GM12872 (cell line): ENCODE measurements around the gene TMEM63A.

Source experiments
- CTCF ChIP-seq: IDR thresholded peaks from 3 replicates; pipeline ENCODE4 v1.5.1; 2011; ENCODE audit warnings: low read depth, mild to moderate bottlenecking, low read length, moderate library complexity; ENCODE audit not compliant: insufficient read depth

Gene TMEM63A

DNA sequence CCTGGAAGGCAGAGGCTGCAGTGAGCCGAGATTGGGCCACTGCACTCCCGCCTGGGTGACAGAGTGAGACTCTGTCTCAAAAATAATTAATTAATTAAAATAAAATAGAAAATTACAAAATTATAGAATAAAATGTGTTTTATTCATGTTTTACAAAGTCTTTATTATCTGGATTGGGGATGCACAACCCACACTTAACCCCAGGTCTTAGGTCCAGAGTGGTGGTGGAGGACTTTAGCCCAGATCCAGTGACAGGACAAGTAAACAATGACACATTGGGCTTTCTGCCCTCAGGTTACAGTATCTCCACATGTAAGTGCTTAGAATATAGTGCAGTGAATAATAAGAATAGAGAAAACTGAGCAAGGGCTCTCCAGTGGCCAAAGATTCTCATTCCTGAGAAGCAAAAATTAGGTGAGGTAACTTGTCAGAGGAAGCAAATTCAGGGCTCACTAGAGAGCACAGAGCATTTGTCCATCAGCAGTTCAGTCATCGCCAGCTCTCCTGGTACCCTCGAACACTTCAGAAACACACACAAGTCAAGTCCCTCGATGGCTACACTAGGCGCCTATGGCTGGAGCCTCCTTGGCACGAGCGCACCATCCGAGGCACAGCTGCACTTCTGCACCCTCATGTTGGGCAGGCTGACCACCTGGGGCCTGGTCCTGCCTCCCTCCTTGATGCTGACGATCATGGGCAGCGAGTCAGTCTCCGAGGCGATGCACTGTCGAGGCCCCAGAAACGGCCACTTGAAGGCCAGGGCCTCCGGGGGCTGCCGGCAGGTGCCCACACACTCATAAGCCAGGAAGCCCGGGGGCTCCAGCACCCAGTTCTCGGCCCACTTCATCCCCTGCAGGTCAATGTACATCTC lies 4.2 kb upstream of the TMEM63A start:
- no peak for TF ChIP-seq CTCF

DNA sequence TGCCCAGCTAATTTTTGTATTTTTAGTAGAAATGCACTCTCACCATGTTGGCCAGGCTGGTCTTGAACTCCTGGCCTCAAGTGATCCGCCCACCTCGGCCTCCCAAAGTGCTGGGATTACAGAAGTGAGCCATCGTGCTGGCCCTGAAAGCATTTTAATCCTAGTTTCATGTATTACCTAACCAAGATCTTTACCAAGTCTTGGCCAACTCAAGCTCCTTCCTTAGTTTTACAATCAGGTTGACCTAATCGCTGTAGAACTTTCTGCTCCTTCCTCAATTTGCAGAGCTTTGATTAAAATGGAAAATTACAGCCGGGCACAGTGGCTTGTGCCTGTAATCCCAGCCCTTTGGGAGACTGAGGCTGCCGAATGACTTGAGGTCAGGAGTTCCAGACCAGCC lies 3.2 kb upstream of the TMEM63A start:
- no peak for TF ChIP-seq CTCF

GRCh38 chr1:225883616-225884265 lies 1.6 kb upstream of the TMEM63A start:
- TF ChIP-seq CTCF, result no peak

DNA sequence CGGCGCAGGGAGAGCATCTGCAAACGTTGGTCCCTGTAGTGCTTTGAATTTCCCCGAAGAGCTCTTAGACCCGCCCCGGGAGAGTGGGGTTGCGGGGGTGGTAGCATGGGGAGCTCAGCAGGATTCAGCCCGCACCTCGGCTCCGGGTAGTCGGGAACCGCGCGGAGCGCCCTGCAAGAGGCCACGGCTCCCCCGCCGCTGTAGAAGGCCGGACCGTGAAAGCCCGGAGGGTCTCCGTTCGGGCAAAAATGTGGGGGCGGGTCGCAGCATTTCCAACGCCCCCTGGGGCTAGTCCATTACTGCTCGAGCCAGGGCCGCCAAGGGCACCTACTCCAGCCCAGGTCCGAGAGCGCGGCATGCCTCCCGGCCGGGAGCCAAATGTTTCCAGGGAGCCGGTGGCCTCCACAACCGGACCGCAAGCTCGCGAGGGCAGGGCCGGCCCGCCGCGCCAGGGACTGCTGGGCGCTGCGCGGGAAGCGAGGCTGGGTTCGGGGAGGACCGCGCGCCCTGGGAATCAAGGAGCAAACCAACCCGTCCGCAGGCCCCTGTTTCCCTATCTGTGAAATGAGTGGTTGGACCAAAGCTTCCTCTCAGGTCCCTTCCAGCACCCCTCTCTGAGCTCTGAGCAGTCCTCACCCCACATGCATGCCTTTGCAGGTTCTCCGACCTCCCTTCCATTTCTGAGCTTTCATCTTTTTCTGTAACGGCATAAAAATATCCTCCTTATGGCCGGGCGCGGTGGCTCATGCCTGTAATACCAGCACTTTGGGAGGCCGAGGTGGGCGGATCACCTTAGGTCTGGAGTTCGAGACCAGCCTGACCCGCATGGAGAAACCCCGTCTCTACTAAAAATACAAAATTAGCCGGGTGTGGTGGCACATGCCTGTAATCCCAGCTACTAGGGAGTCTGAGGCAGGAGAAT lies 775 bp upstream of the TMEM63A start:
- no peak for TF ChIP-seq CTCF

DNA sequence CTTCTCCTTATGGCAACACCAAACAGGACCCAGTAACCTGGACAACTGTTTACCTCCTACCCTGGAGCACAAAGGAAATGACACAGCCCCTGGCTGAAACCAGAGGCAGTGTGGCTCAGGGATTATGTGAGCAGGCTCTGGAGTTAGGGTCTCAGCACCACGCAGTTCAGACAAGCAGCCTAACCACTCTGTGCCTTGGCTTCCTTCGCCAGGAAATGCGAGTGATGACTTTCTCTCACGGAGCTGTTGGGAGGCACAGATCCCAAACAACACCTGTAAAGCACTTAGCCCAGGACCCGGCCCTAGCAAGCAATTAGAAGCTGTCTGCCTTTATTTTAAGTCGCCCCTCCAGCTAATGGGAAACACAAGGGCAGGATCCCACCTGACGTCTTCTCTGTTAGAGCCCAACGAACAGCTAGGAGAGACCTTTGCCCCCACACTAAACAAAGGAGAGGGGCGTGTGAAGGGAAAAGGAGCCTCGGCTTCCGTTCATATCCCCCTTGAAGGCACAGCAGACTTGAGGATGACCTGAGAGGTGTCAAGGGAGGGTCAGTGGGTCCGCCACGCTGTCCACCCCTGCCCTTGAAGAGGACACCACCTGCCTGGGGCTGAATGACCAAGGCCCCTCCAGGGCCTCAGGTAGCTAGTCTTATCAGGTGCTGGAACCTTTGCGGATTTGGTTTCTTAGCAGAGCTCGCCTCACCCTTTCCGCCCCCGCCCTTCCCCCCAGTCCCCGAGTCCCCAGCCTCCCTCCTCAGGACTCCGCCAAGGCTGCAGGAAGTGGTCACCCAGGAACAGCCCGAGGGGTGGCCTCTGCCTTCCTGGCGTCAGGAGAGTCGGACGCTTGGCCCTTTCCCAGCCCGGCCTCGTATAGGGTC lies 860 bp downstream of the TMEM63A start:
- TF ChIP-seq CTCF, result no peak

- TF ChIP-seq CTCF, result no peak
Measured at GRCh38 chr1:225880636-225881035, 1.5 kb downstream of the TMEM63A start.

DNA sequence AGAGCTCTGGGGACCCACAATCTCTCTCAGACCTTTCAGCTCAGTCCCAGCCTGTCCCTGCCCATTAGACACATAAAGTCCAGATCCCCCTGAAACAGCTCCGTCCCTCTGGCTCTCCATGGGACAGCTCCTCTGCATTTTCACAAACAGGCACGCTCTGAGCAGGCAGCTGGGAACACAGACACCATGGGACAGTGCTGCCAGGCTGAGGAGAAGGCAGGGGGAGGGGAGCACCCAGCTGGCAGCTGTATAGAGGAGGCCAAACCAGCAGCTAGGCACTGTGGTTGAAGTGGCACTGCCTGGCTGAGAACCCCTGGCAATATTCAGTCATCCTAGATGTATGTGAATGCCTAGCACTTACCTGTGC lies 2.0 kb downstream of the TMEM63A start:
- no peak for TF ChIP-seq CTCF
